Parathyroid adenoma (tissue), 2 donors: ENCODE results near the gene PINK1.
A peak's percentile ranks its signal among the peaks of the same experiment; 100 is the strongest.

Source experiments
- H2AFZ ChIP-seq: fragments of 300-600 bp; sonication (generic); one replicate; pipeline ENCODE4 v1.7.0; 2017; ENCODE audit warnings: antibody characterized with exemption, mild to moderate bottlenecking
- H3K27ac ChIP-seq: fragments of 300-600 bp; sonication (generic); one replicate; pipeline ENCODE4 v1.7.0; 2017
- H3K27me3 ChIP-seq: fragments of 300-600 bp; sonication (generic); one replicate; pipeline ENCODE4 v1.7.0; 2017; ENCODE audit warnings: low read length; ENCODE audit not compliant: control insufficient read depth, insufficient read depth
- H3K36me3 ChIP-seq: fragments of 300-600 bp; sonication (generic); one replicate; pipeline ENCODE4 v1.7.0; 2017; ENCODE audit warnings: low read length; ENCODE audit not compliant: control insufficient read depth, insufficient read depth
- H3K4me1 ChIP-seq: fragments of 300-600 bp; sonication (generic); one replicate; pipeline ENCODE4 v1.7.0; 2017; ENCODE audit warnings: control low read depth
- H3K4me2 ChIP-seq: fragments of 300-600 bp; sonication (generic); one replicate; pipeline ENCODE4 v1.7.0; 2017; ENCODE audit warnings: low read length
- H3K4me3 ChIP-seq: fragments of 300-600 bp; sonication (generic); one replicate; pipeline ENCODE4 v1.7.0; 2017; ENCODE audit warnings: low read depth, low read length
- H3K79me2 ChIP-seq: fragments of 300-600 bp; sonication (generic); one replicate; pipeline ENCODE4 v1.7.0; 2017; ENCODE audit warnings: control low read depth
- H3K9ac ChIP-seq: fragments of 300-600 bp; sonication (generic); one replicate; pipeline ENCODE4 v1.7.0; 2017; ENCODE audit warnings: mild to moderate bottlenecking
- H3K9me3 ChIP-seq: fragments of 300-600 bp; sonication (generic); one replicate; pipeline ENCODE4 v1.7.0; 2017; ENCODE audit warnings: low read length; ENCODE audit not compliant: control insufficient read depth
- CTCF ChIP-seq: fragments of 300-600 bp; sonication (generic); IDR thresholded peaks from one replicate; pipeline ENCODE4 v1.7.0; 2017; ENCODE audit warnings: antibody characterized with exemption, mild to moderate bottlenecking
- donor health status: primary hyperparathyroidism.

Gene PINK1

GRCh38 chr1:20696397-20697333, 63.4 kb downstream of the PINK1 start:
- peak overlapping the region; percentile 61 for H3K27ac ChIP-seq
- H3K9me3 ChIP-seq: no peaks in the 10 kb centered on the region
- no peaks in the 10 kb centered on the region for H3K79me2 ChIP-seq
- H3K9ac ChIP-seq: no peak overlapping the region
- H2AFZ ChIP-seq: peak overlapping the region; percentile 98
- H3K36me3 ChIP-seq: no peaks in the 10 kb centered on the region
- H3K27me3 ChIP-seq: no peaks in the 10 kb centered on the region
- peak overlapping the region; percentile 58 for H3K4me3 ChIP-seq
- peak overlapping the region; percentile 69 for H3K4me2 ChIP-seq
- H3K4me1 ChIP-seq: no peaks in the 10 kb centered on the region
- TF ChIP-seq CTCF: peak; percentile 58

DNA sequence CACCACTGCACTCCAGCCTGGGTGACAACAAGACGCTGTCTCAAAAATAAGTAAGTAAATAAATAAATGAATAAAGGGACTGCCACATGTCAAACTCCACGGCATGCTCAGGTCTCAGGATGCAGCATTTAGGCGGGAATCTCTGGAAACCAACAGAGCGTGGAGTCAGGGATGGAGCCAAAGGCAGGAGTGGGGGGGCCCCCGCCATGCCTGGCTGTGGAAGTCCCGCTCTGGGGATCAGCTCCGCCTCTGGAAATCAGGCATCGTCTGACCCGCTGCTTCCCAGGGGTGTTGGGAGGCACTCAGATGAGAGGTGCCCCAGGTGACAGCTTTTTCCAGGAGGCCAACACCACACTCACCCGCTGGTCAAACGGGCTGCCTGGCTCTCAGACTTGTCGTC, 64.3 kb downstream of the PINK1 start:
- no peak overlapping the region for H3K9ac ChIP-seq

GRCh38 chr1:20698195-20698910, 65.1 kb downstream of the PINK1 start:
- no peaks in the 10 kb centered on the region for H3K79me2 ChIP-seq
- no peaks in the 10 kb centered on the region for H3K4me1 ChIP-seq
- H3K9ac ChIP-seq: no peak overlapping the region
- no peak overlapping the region for H2AFZ ChIP-seq
- no peak for TF ChIP-seq CTCF
- no peaks in the 10 kb centered on the region for H3K27me3 ChIP-seq
- H3K4me3 ChIP-seq: no peak overlapping the region
- no peak overlapping the region for H3K27ac ChIP-seq
- no peak overlapping the region for H3K4me2 ChIP-seq
- no peaks in the 10 kb centered on the region for H3K36me3 ChIP-seq
- no peaks in the 10 kb centered on the region for H3K9me3 ChIP-seq

More for the DNA sequence above, 64.3 kb downstream of the PINK1 start:
- Histone ChIP-seq H3K4me3 (no peak overlapping the region), H3K79me2 (no peaks in the 10 kb centered on the region), H3K9me3 (no peaks in the 10 kb centered on the region), H3K4me2 (no peak overlapping the region), H3K36me3 (no peaks in the 10 kb centered on the region), H3K27me3 (no peaks in the 10 kb centered on the region), H3K4me1 (no peaks in the 10 kb centered on the region), H3K27ac (no peak overlapping the region), H2AFZ (peak overlapping the region; percentile 98)
- no peak for TF ChIP-seq CTCF

DNA sequence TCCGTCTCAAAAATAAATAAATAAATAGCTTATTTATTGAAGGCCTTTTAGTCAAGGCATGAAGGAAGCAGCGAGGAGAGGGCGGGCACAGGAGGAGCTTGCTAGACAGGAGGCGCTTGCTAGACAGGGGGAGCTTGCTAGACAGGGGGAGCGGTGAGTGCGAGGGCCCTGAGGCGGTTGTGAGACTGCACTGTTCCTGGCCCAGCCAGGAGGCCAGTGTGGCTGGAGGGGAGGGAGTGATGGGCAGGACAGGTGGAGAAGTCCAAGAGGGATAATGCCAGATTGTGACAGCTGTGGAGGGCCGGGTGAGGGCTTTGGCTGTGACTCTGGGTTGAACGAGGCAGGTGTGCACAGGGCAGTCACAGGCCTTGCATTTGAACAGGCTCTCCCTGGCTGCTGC, 66.3 kb downstream of the PINK1 start:
- Histone ChIP-seq H3K79me2 (no peaks in the 10 kb centered on the region), H3K4me3 (no peak overlapping the region), H2AFZ (no peak overlapping the region), H3K9ac (no peak overlapping the region), H3K27me3 (no peaks in the 10 kb centered on the region), H3K4me2 (no peak overlapping the region), H3K36me3 (no peaks in the 10 kb centered on the region), H3K9me3 (no peaks in the 10 kb centered on the region), H3K4me1 (no peaks in the 10 kb centered on the region), H3K27ac (no peak overlapping the region)
- no peak for TF ChIP-seq CTCF
